Endothelial cell of umbilical vein (primary cell): Measurements from ENCODE around the gene ATXN7L1.

Experiments used
- CTCF ChIP-seq, 2 donors: IDR thresholded peaks; 1 replicate in 1 of 2; 2 replicates in 1 of 2; pipeline ENCODE4 v1.5.1; 2011; ENCODE audit warnings: low read length in 2 of 2, mild to moderate bottlenecking in 2 of 2, moderate library complexity in 2 of 2, control low read depth in 1 of 2, inconsistent platforms in 1 of 2, low read depth in 1 of 2; ENCODE audit not compliant: insufficient read depth in 1 of 2; ENCODE audit errors: extremely low read depth in 1 of 2
- JUN ChIP-seq: IDR thresholded peaks from 2 replicates; pipeline ENCODE4 v1.6.1; 2011; ENCODE audit warnings: borderline replicate concordance, low read depth; ENCODE audit not compliant: insufficient read length, insufficient read depth
- POLR2A ChIP-seq: IDR thresholded peaks from 2 replicates; pipeline ENCODE4 v1.6.1; 2012; ENCODE audit warnings: low read depth, mild to moderate bottlenecking, control low read depth, low read length

GRCh38 chr7:105638334-105638733 lies 238.1 kb downstream of the ATXN7L1 start:
- TF ChIP-seq CTCF (IDR thresholded peaks at IDR 0.05; ENCODE audit: extremely low read depth in 1 of 2, insufficient read depth in 1 of 2, low read depth in 1 of 2, low read length in 2 of 2) (no peak), JUN (no peak), POLR2A (no peak)
